K562 (cell line): Measurements from ENCODE around the gene HLA-DMB. TPM values are rescaled to one million over a fixed set of nuclear protein-coding genes. Genes with fewer than 3 reads are reported as not detected.

Experiments used
- ATAC-seq: fragments of 200-7000 bp; cut with Tn5 transposase; 3 replicates; pipeline ENCODE4 v1.9.1; 2020; ENCODE audit warnings: moderate library complexity
- BruUV-seq: library from RNA; stranded (reverse); fragments of 400-500 nt; replicated peaks from 2 replicates; lab custom pipeline; 2021; lab: Mats Ljungman, UMichigan
- CTCF ChIA-PET: fragments of 300-600 bp; formaldehyde crosslinking; extraction: SDS; loops from one replicate; lab custom pipeline; 2021; ENCODE audit warnings: low intra/inter-chr PET ratio; lab: Yijun Ruan, JAX
- POLR2A ChIA-PET: fragments of 300-600, 350-650 bp; sonication (Branson Sonifier 250); formaldehyde crosslinking; extraction: SDS; loops from one replicate; lab custom pipeline; 2021; ENCODE audit warnings: antibody characterized with exemption, inconsistent platforms; lab: Yijun Ruan, JAX
- DNase-seq, 4 experiments: peaks; one replicate each; pipeline versions ENCODE4 v3.0.0 to v3.0.0-alpha.2; 2011 to 2018; ENCODE audit warnings: low spot score in 3 of 4, mixed read lengths in 3 of 4; ENCODE audit errors: extremely low read depth in 1 of 4
- FAIRE-seq: peaks from 2 replicates; lab custom pipeline; 2011; peaks lifted over from hg19 to GRCh38; lab: Jason Lieb, UNC
- H2AFZ ChIP-seq: 2 replicates; pipeline ENCODE4 v1.6.0; 2011; ENCODE audit warnings: low read depth, low read length, control low read depth, inconsistent platforms
- H3K27ac ChIP-seq: fragments of 200-600 bp; 3 replicates; pipeline ENCODE4 v1.8.0; 2011; ENCODE audit warnings: low read depth, mild to moderate bottlenecking, control low read depth, inconsistent platforms, low read length, moderate library complexity, mixed read lengths; ENCODE audit errors: extremely low read depth
- H3K27me3 ChIP-seq, 2 experiments: fragments of 300-600 bp in 1 of 2; 2 replicates in 1 of 2; 3 replicates in 1 of 2; pipeline versions ENCODE4 v1.6.0 to v1.8.0; 2011; ENCODE audit warnings: inconsistent platforms in 2 of 2, low read length in 2 of 2, mild to moderate bottlenecking in 1 of 2, mixed read lengths in 1 of 2, moderate library complexity in 1 of 2; ENCODE audit not compliant: control insufficient read depth in 2 of 2, insufficient read depth in 2 of 2
- H3K36me3 ChIP-seq: fragments of 300-600 bp; 3 replicates; pipeline ENCODE4 v1.8.0; 2011; ENCODE audit warnings: mild to moderate bottlenecking, low read length, inconsistent platforms; ENCODE audit not compliant: control insufficient read depth, insufficient read depth
- H3K4me1 ChIP-seq, 2 experiments: fragments of 200-600 bp in 1 of 2; replicated peaks in 1 of 2; 2 replicates in 1 of 2; 3 replicates in 1 of 2; pipeline versions ENCODE4 v1.5.1 to v1.8.0; 2011; ENCODE audit warnings: inconsistent platforms in 2 of 2, low read length in 2 of 2, mild to moderate bottlenecking in 1 of 2, mixed read lengths in 1 of 2, moderate library complexity in 1 of 2; ENCODE audit not compliant: control insufficient read depth in 2 of 2, insufficient read depth in 2 of 2
- H3K4me2 ChIP-seq: 2 replicates; pipeline ENCODE4 v1.6.1; 2011; ENCODE audit warnings: low read length, control low read depth, inconsistent platforms, mixed read lengths; ENCODE audit not compliant: insufficient read depth
- H3K4me3 ChIP-seq: fragments of 200-600 bp; sonication (generic), shearing (Covaris generic); 2 replicates; pipeline ENCODE4 v1.5.1; 2016; ENCODE audit warnings: control low read depth, inconsistent platforms
- H3K79me2 ChIP-seq: fragments of 200-600 bp; 3 replicates; pipeline ENCODE4 v1.8.0; 2011; ENCODE audit warnings: low read length, inconsistent platforms; ENCODE audit not compliant: control insufficient read depth, insufficient read depth
- H3K9ac ChIP-seq, 2 experiments: 2 replicates each; pipeline versions ENCODE4 v1.6.0 to v1.6.1; 2011; ENCODE audit warnings: low read depth in 2 of 2, low read length in 2 of 2, control low read depth in 1 of 2, inconsistent platforms in 1 of 2, mild to moderate bottlenecking in 1 of 2, mixed read lengths in 1 of 2; ENCODE audit not compliant: insufficient read depth in 1 of 2
- H3K9me1 ChIP-seq: one replicate; pipeline ENCODE4 v1.6.0; 2011; ENCODE audit warnings: inconsistent platforms, mild to moderate bottlenecking, low read length, moderate library complexity; ENCODE audit not compliant: control insufficient read depth, insufficient read depth
- H3K9me3 ChIP-seq: replicated peaks from 2 replicates; pipeline ENCODE4 v1.5.1; 2011; ENCODE audit warnings: low read depth, low read length, inconsistent platforms; ENCODE audit not compliant: control insufficient read depth, insufficient read depth
- H4K20me1 ChIP-seq: replicated peaks from 2 replicates; pipeline ENCODE4 v1.6.1; 2011; ENCODE audit warnings: low read length, inconsistent platforms, mixed read lengths; ENCODE audit not compliant: control insufficient read depth, insufficient read depth
- CTCFL ChIP-seq: IDR thresholded peaks from 2 replicates; pipeline ENCODE4 v1.6.1; 2011; ENCODE audit warnings: borderline replicate concordance, low read depth, mild to moderate bottlenecking, moderate library complexity, low read length; ENCODE audit not compliant: insufficient read depth, poor library complexity, severe bottlenecking
- EP400 ChIP-seq: fragments of 450-650 bp; IDR thresholded peaks from 2 replicates; pipeline ENCODE4 v1.6.1; 2017; ENCODE audit warnings: antibody characterized with exemption, mild to moderate bottlenecking, moderate library complexity
- FOXM1 ChIP-seq, 2 experiments: fragments of 450-650 bp in 1 of 2; sonication (generic) in 1 of 2; formaldehyde crosslinking in 1 of 2; IDR thresholded peaks; 2 replicates each; pipeline versions ENCODE4 v1.6.1 to v1.9.0; 2017 to 2022; ENCODE audit warnings: low read depth in 2 of 2, mild to moderate bottlenecking in 2 of 2, missing genetic modification reagents in 1 of 2, moderate library complexity in 1 of 2
- KDM5B ChIP-seq: fragments of 200-600 bp; sonication (generic); IDR thresholded peaks from 2 replicates; pipeline ENCODE4 v1.6.1; 2012; ENCODE audit warnings: low read depth, mild to moderate bottlenecking, moderate library complexity, low read length, control low read depth, inconsistent platforms; ENCODE audit not compliant: insufficient replicate concordance
- MYNN ChIP-seq, 2 experiments: sonication (generic); formaldehyde crosslinking in 1 of 2; IDR thresholded peaks; 2 replicates each; pipeline versions ENCODE4 v1.5.0 to v1.6.1; 2016 to 2020; ENCODE audit warnings: antibody characterized with exemption in 1 of 2, missing genetic modification reagents in 1 of 2
- PKNOX1 ChIP-seq: fragments of 450-650 bp; IDR thresholded peaks from 2 replicates; pipeline ENCODE4 v1.6.1; 2016
- PTRF ChIP-seq: fragments of 450-650 bp; IDR thresholded peaks from 2 replicates; pipeline ENCODE4 v1.6.1; 2016; ENCODE audit warnings: mild to moderate bottlenecking, missing genetic modification characterization, missing compliant biosample characterization
- RBM34 ChIP-seq: fragments of 200-400 bp; formaldehyde crosslinking; IDR thresholded peaks from 2 replicates; pipeline ENCODE4 v1.6.1; 2018; ENCODE audit warnings: low read length, borderline replicate concordance; ENCODE audit not compliant: insufficient read depth
- RFX5 ChIP-seq: IDR thresholded peaks from 2 replicates; pipeline ENCODE4 v1.6.1; 2011; ENCODE audit warnings: low read depth, mild to moderate bottlenecking, improper control_type of control experiment, low read length
- WGBS: fragments of 100-300 bp; shearing (Covaris generic); methylation state at CpG from one replicate; pipeline ENCODE4 v1.1.6; 2016; ENCODE audit warnings: low coverage, mixed read lengths; ENCODE audit not compliant: insufficient coverage; ENCODE audit errors: missing lambda C conversion rate; 5-methylcytosine and 5-hydroxymethylcytosine counted together
- in situ Hi-C: fragments of 300-500 bp; cut with MboI; formaldehyde crosslinking; loops from 4 replicates; pipeline ENCODE4 v1.15.0; 2018; ENCODE audit warnings: inconsistent platforms, mixed read lengths
- intact Hi-C: fragments of 100-400 bp; cut with micrococcal nuclease; formaldehyde crosslinking; loops from 2 replicates; pipeline ENCODE4 v1.14.2; 2022
- polyA plus RNA-seq, 8 experiments: library from polyadenylated mRNA; depleted of rRNA in 4 of 8; stranded (reverse) in 5 of 8; unstranded in 3 of 8; fragments of >200 nt; fragmentation: Nextera tagmentation in 2 of 8; fragmentation: Illumina TruSeq in 1 of 8; extraction: Ambion mirVana in 2 of 8; extraction: Trizol in 1 of 8; gene quantifications; 2 replicates each; pipeline versions ENCODE4 v1.2.1 to v1.2.3, GENCODE V29; 2011 to 2014; ENCODE audit warnings: inconsistent platforms in 1 of 8, missing spikeins in 1 of 8
- total RNA-seq, 7 experiments: library from RNA; depleted of rRNA in 6 of 7; stranded (reverse); fragments of >200 nt in 6 of 7; fragmentation: Illumina TruSeq in 2 of 7; extraction: Trizol in 2 of 7; gene quantifications; 2 replicates each; pipeline versions ENCODE4 v1.2.1 to v1.2.3, GENCODE V29; 2011 to 2021; ENCODE audit warnings: low replicate concordance in 1 of 7

The HLA-DMB gene
- total and polyA plus RNA-seq, 9 of the 15 experiments (the other 6 are each of a cell fraction or from before 2014, with no cell fraction given), result 0.38 TPM; not detected in 8

- no peak for TF ChIP-seq RBM34
- no peak for TF ChIP-seq KDM5B
- no peak for TF ChIP-seq PTRF (tag)
- TF ChIP-seq RFX5, result peak; percentile 99
- 0 out of 2 replicates have a peak, but pooled peaks have one; percentile 19 for TF ChIP-seq EP400
Measured at GRCh38 chr6:32940656-32941213, at the start of gene HLA-DMB (continued).

GRCh38 chr6:32989368-32989767 is 48.5 kb upstream of the HLA-DMB start:
- H3K27me3 ChIP-seq, result peaks cover 11 to 15% of the 10 kb centered on the region in 2 experiments; a peak in 4 of 5 replicates
- no peak for DNase-seq
- in situ Hi-C loops, result loop anchor here (5.0 to 10.0 kb wide), 2 partner anchors 55 to 102 kb away; no protein-coding TSS in a partner anchor
- no peak for ATAC-seq
- no peak for TF ChIP-seq CTCFL
- TF ChIP-seq FOXM1 (IDR thresholded peaks at IDR 0.05; ENCODE audit: low read depth), result 0 out of 2 replicates have a peak, but pooled peaks have one; percentile 25
- TF ChIP-seq FOXM1 (CRISPR knock-in tag; IDR thresholded peaks at IDR 0.05; ENCODE audit: low read depth), result no peak
- TF ChIP-seq PKNOX1, result peak; percentile 75
- no peak for TF ChIP-seq MYNN (IDR thresholded peaks at IDR 0.05)
- no peak for TF ChIP-seq MYNN (CRISPR knock-in tag; IDR thresholded peaks at IDR 0.05)
- no peak overlapping the region for H3K9ac ChIP-seq
- no peaks in the 10 kb centered on the region for H3K9me1 ChIP-seq
- CTCF ChIA-PET, result interaction anchor here (0.6 kb wide), 1 partner anchor 104 kb away, joined by 3 read pairs; no protein-coding TSS in a partner anchor
- no peak overlapping the region for H3K27ac ChIP-seq
- WGBS, result 6% methylated on average over 1 of the region's 1 CpG
- peaks cover 0 to 1% of the 10 kb centered on the region in 2 experiments; a peak in 2 of 5 replicates for H3K4me1 ChIP-seq
- no peak overlapping the region for H3K4me3 ChIP-seq
- POLR2A ChIA-PET, result interaction anchor here (1.2 to 12.5 kb wide), 4 partner anchors 9 to 76 kb away, joined by 3 to 384 read pairs (median 6); partner anchors contain the start of gene BRD2
- H3K79me2 ChIP-seq, result no peaks in the 10 kb centered on the region
- FAIRE-seq, result no peak
- BruUV-seq, result no TSS peak
- no peak overlapping the region for H3K4me2 ChIP-seq
- no peak overlapping the region for H2AFZ ChIP-seq
- no peaks in the 10 kb centered on the region for H3K36me3 ChIP-seq
- no peaks in the 10 kb centered on the region for H3K9me3 ChIP-seq
- intact Hi-C loops, result no loop called here
- H4K20me1 ChIP-seq, result peaks cover 3% of the 10 kb centered on the region; the same call in 1 of the 2 replicates
